Right lobe of liver (tissue), 6 donors: ENCODE measurements around the gene PRH2. TPM values are rescaled to one million over a fixed set of nuclear protein-coding genes. Genes with fewer than 3 reads are reported as not detected.

ENCODE experiments used
- ATAC-seq, 4 donors: fragments of 200-7000 bp; cut with Tn5 transposase; one replicate each; pipeline ENCODE4 v1.9.1; 2020; ENCODE audit warnings: mild to moderate bottlenecking in 4 of 4, moderate library complexity in 4 of 4
- DNase-seq, 3 donors: peaks; one replicate each; pipeline ENCODE4 v3.0.0-alpha.2; 2020
- H3K27ac ChIP-seq, 3 donors: fragments of 200-600 bp; one replicate each; pipeline ENCODE4 v1.8.0; 2022
- H3K27me3 ChIP-seq, 2 donors: fragments of 200-600 bp; one replicate each; pipeline ENCODE4 v1.8.0; 2022
- H3K36me3 ChIP-seq, 4 donors: fragments of 200-600 bp; sonication (generic) in 1 of 4; one replicate each; pipeline versions ENCODE4 v1.5.1 to v1.8.0; 2017 to 2022; ENCODE audit warnings: control low read depth in 1 of 4
- H3K4me1 ChIP-seq, 4 donors: fragments of 200-600 bp; sonication (generic) in 1 of 4; one replicate each; pipeline versions ENCODE4 v1.5.1 to v1.8.0; 2017 to 2022; ENCODE audit warnings: control low read depth in 1 of 4
- H3K4me3 ChIP-seq, 3 donors: fragments of 200-600 bp; one replicate each; pipeline ENCODE4 v1.8.0; 2022
- H3K9me3 ChIP-seq, 4 donors: fragments of 200-600 bp; sonication (generic) in 1 of 4; one replicate each; pipeline versions ENCODE4 v1.5.1 to v1.8.0; 2017 to 2022; ENCODE audit warnings: control low read depth in 1 of 4
- CTCF ChIP-seq, 4 donors: fragments of 200-600 bp in 3 of 4; fragments of 450-650 bp in 1 of 4; IDR thresholded peaks; one replicate each; pipeline versions ENCODE4 v1.5.1 to v1.8.0; 2016 to 2022; ENCODE audit warnings: antibody characterized with exemption in 4 of 4, mild to moderate bottlenecking in 2 of 4
- POLR2A ChIP-seq: fragments of 450-650 bp; IDR thresholded peaks from one replicate; pipeline ENCODE4 v1.6.1; 2017; ENCODE audit warnings: antibody characterized with exemption, mild to moderate bottlenecking
- WGBS: methylation state at CpG from one replicate; pipeline ENCODE4 v1.1.6; 2018; ENCODE audit warnings: low coverage, low lambda C conversion rate; ENCODE audit not compliant: insufficient coverage; ENCODE audit errors: missing lambda C conversion rate; 5-methylcytosine and 5-hydroxymethylcytosine counted together
- intact Hi-C, 2 donors: fragments of 100-400 bp; cut with DNase I; formaldehyde crosslinking; loops; one replicate each; pipeline versions ENCODE4 v1.11.2 to v1.14.1; 2022
- total RNA-seq, 6 experiments: library from RNA; depleted of rRNA in 2 of 6; stranded (reverse); fragments of >200 nt in 2 of 6; fragmentation: NEBNext Ultra II Directional in 3 of 6; extraction: Animal tissue kit (Norgen Biotek cat#: 25700) in 3 of 6; gene quantifications; one replicate each; pipeline versions ENCODE4 v1.1.0 to v1.2.4, GENCODE V29; 2016 to 2023
- donor health status: DM: no; HTN: yes; CAD: no.
- donor health status: DM: no; HTN: no; CAD: no.
- donor health status: DM: no; HTN: no; CAD: no.
- donor health status: DM: no; HTN: yes; CAD: no.
- donor health status: DM: no; HTN: yes; CAD: no.

Gene PRH2
- total RNA-seq, 6 experiments from 2014 or later: not detected

- ATAC-seq (peak in 3 of 4 donors; percentile 12 to 61 (median 15)), DNase-seq (peak in 1 of 3 donors; percentile 48)
- intact Hi-C loops: no loop called here
- no peaks in the 10 kb centered on the region for H3K36me3 ChIP-seq
- TF ChIP-seq POLR2A: no peak
- no peak for TF ChIP-seq CTCF (IDR thresholded peaks at IDR 0.05)
- H3K9me3 ChIP-seq: no peaks in the 10 kb centered on the region
- H3K27ac ChIP-seq: no peak overlapping the region
- H3K4me1 ChIP-seq: peaks cover 0 to 9% (median 4%) of the 10 kb centered on the region in 4 donors
- 43% methylated on average over 5 of the region's 5 CpGs for WGBS
- H3K27me3 ChIP-seq: no peaks in the 10 kb centered on the region
- H3K4me3 ChIP-seq: no peak overlapping the region
Observed at GRCh38 chr12:10896854-10897253, 32.2 kb upstream of the PRH2 start.

- ATAC-seq: no peak
- Histone ChIP-seq H3K9me3 (peaks cover 0 to 2% (median 0%) of the 10 kb centered on the region in 4 donors), H3K4me1 (no peaks in the 10 kb centered on the region), H3K36me3 (no peaks in the 10 kb centered on the region), H3K27ac (no peak overlapping the region), H3K27me3 (no peaks in the 10 kb centered on the region), H3K4me3 (no peak overlapping the region)
- no peak for TF ChIP-seq CTCF (IDR thresholded peaks at IDR 0.05)
- TF ChIP-seq POLR2A: no peak
- intact Hi-C loops: no loop called here
- WGBS: no CpG with 5 or more reads among the region's 1 CpG
- DNase-seq: no peak
Observed at GRCh38 chr12:10900530-10900929, 28.5 kb upstream of the PRH2 start.

- no peak for TF ChIP-seq CTCF (IDR thresholded peaks at IDR 0.05)
- no peak for TF ChIP-seq POLR2A
- DNase-seq: no peak
- intact Hi-C loops: no loop called here
- no peaks in the 10 kb centered on the region for H3K4me1 ChIP-seq
- no peak overlapping the region for H3K27ac ChIP-seq
- H3K36me3 ChIP-seq: no peaks in the 10 kb centered on the region
- ATAC-seq: no peak
- no peak overlapping the region for H3K4me3 ChIP-seq
- H3K27me3 ChIP-seq: no peaks in the 10 kb centered on the region
- WGBS: no CpG with 5 or more reads among the region's 1 CpG
- peaks cover 0 to 2% (median 0%) of the 10 kb centered on the region in 4 donors for H3K9me3 ChIP-seq
Observed at GRCh38 chr12:10900972-10901371, 28.1 kb upstream of the PRH2 start.

GRCh38 chr12:10901427-10901826 is 27.6 kb upstream of the PRH2 start:
- WGBS: 100% methylated on average over 1 of the region's 1 CpG
- peaks cover 0 to 2% (median 0%) of the 10 kb centered on the region in 4 donors for H3K9me3 ChIP-seq
- no peak for DNase-seq
- TF ChIP-seq CTCF (IDR thresholded peaks at IDR 0.05) (peak; percentile 21 to 33 (median 25)), POLR2A (no peak)
- H3K36me3 ChIP-seq: no peaks in the 10 kb centered on the region
- no peaks in the 10 kb centered on the region for H3K4me1 ChIP-seq
- no peaks in the 10 kb centered on the region for H3K27me3 ChIP-seq
- intact Hi-C loops: no loop called here
- H3K4me3 ChIP-seq: no peak overlapping the region
- peak; percentile 33 to 63 (median 43) for ATAC-seq
- no peak overlapping the region for H3K27ac ChIP-seq

- Histone ChIP-seq H3K4me3 (no peak overlapping the region), H3K27me3 (no peaks in the 10 kb centered on the region), H3K27ac (no peak overlapping the region), H3K4me1 (no peaks in the 10 kb centered on the region), H3K9me3 (peaks cover 0 to 2% (median 0%) of the 10 kb centered on the region in 4 donors), H3K36me3 (no peaks in the 10 kb centered on the region)
- WGBS: 86% methylated on average over 4 of the region's 4 CpGs
- DNase-seq (no peak), ATAC-seq (no peak)
- TF ChIP-seq CTCF (IDR thresholded peaks at IDR 0.05): no peak
- TF ChIP-seq POLR2A: no peak
- intact Hi-C loops: no loop called here
Observed at GRCh38 chr12:10904686-10905085, 24.4 kb upstream of the PRH2 start.
